ENCODE data around the gene ARHGEF11.

DNA sequence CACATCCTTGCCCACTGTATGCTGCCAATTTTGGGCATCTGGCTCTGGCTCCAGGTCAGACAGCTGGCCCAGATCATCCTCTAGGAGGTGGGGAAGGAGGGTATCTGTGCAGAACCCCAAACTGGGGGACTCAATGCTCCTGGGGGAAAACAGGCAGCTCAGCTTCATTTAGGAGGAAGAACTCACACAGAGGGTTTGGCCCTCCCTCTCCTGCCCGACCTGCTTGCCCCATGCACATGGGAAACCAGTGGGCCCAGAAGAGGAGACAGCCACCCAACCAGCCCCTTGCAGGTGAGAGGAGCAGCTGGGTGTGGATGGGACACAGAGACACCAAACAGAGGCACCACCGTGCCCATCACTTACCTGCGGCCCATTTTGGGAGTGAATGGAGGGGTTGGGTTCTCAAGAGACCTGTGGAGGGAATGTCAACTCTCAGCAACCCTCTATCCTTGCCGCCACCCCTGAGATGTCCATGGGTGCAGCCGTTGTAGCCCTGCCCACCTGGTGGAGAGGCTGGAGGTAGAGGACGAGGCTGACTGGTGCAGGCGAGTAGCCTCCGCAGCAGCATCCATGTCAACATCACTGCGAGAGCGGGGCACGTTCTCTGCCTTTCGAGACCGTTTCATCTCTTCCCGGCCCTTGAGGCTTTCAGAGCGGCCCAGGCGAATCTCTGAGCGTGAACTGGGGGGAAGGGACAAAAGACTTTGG, 97.6 kb downstream of the ARHGEF11 start:
- TF ChIP-seq EZH2phosphoT487 (IDR thresholded peaks at IDR 0.05; ENCODE audit: low read depth, severe bottlenecking, unreplicated experiment) (no peak), EZH2 (IDR thresholded peaks at IDR 0.05; ENCODE audit: borderline replicate concordance) (no peak)
- TF ChIP-seq, protein P1, sequence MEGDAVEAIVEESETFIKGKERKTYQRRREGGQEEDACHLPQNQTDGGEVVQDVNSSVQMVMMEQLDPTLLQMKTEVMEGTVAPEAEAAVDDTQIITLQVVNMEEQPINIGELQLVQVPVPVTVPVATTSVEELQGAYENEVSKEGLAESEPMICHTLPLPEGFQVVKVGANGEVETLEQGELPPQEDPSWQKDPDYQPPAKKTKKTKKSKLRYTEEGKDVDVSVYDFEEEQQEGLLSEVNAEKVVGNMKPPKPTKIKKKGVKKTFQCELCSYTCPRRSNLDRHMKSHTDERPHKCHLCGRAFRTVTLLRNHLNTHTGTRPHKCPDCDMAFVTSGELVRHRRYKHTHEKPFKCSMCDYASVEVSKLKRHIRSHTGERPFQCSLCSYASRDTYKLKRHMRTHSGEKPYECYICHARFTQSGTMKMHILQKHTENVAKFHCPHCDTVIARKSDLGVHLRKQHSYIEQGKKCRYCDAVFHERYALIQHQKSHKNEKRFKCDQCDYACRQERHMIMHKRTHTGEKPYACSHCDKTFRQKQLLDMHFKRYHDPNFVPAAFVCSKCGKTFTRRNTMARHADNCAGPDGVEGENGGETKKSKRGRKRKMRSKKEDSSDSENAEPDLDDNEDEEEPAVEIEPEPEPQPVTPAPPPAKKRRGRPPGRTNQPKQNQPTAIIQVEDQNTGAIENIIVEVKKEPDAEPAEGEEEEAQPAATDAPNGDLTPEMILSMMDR (IDR thresholded peaks at IDR 0.05; ENCODE audit: poor library complexity): no peak

All from hepatocyte (in vitro differentiated cells).